ENCODE measurements around the gene PARVB.

PARVB gene

DNA sequence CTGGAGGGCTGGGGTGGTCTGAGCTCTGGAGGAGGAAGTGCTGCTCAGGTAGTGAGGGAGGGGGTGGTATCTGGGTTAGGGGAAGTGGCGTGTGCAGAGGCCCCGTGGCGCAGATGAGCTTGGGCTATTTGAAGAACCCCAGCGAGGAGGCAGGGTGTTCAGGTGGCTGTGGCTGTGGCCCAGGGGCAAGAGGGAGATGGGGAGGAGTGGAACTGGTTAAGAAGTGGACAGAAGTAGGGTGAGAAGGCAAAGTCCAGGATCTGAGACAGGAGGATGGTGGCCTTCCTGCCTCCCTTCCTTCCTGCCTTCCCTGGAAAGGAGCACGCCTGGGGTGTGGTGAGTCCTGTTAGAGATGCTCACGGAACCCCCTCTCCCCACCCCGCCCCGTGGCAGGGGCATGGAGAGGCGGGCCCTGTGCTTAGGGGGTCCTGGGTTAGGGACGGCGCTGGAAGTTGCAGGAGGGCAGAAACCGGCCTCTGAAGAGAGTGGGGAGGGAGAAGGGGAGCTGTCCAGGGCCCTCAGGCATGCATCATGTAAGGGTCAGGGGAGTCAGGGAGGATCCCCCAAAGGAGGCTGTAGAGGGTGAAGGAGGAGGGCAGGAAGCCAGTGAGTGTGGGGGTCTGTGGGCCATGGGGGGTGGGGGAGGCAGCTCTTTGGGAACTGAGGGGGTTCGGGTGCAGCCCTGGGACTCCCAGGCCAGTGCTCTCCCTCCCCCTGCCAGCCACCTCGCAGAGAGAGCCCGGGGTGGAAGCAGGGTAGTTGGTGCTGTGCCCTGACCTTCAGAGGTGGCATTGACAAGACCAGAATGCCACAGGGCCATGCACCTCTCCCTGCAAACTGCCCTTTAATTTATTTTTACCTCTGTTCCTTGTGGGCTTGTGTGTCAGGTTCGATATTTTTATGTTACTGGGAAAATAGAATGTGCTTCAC, 92.9 kb downstream of the PARVB start:
- Histone ChIP-seq H3K23ac (ENCODE audit: low read depth, low read length, poor library complexity) (peak overlapping the region; percentile 17), H3K14ac (ENCODE audit: low read length) (no peak overlapping the region), H3K4me2 (ENCODE audit: insufficient read depth, low read length, poor library complexity, severe bottlenecking) (no peak overlapping the region), H3K79me1 (ENCODE audit: low read depth, low read length) (peaks cover 2% of the 10 kb centered on the region), H3K27me3 (ENCODE audit: control insufficient read depth in 3 of 3, insufficient read depth in 3 of 3, low read depth in 1 of 3, low read length in 3 of 3) (no peaks in the 10 kb centered on the region), H2AFZ (ENCODE audit: low read length) (no peak overlapping the region), H2BK120ac (ENCODE audit: low read depth, low read length) (peak overlapping the region; percentile 41), H3K27ac (replicated peaks; ENCODE audit: low read length) (no peak overlapping the region), H4K8ac (ENCODE audit: low read depth, low read length) (no peak overlapping the region), H2BK15ac (ENCODE audit: low read length) (peak overlapping the region; percentile 92), H3K9ac (ENCODE audit: low read depth, low read length, poor library complexity) (no peak overlapping the region), H2BK12ac (ENCODE audit: low read length) (no peak overlapping the region), H2BK5ac (ENCODE audit: low read length) (peak overlapping the region; percentile 24), H3K36me3 (replicated peaks in 1 of 2; ENCODE audit: control insufficient read depth in 2 of 2, insufficient read depth in 2 of 2, low read length in 2 of 2) (no peaks in the 10 kb centered on the region), H3K4me3 (ENCODE audit: low read length in 2 of 2) (no peak overlapping the region), H4K91ac (ENCODE audit: low read depth, low read length, poor library complexity) (no peak overlapping the region), H2AK5ac (ENCODE audit: low read depth, low read length) (peak overlapping the region; percentile 79), H3K18ac (ENCODE audit: low read length) (peak overlapping the region; percentile 17), H3K4ac (ENCODE audit: low read length) (no peak overlapping the region), H3K4me1 (ENCODE audit: control insufficient read depth in 2 of 2, insufficient read depth in 1 of 2, low read depth in 1 of 2, low read length in 2 of 2) (peaks cover 1 to 5% of the 10 kb centered on the region in 2 donors), H3K9me3 (replicated peaks in 1 of 2; ENCODE audit: control insufficient read depth in 2 of 2, insufficient read depth in 1 of 2, low read depth in 1 of 2, low read length in 2 of 2) (no peaks in the 10 kb centered on the region)
- no CpG with 5 or more reads among the region's 16 CpGs for WGBS, 2 donors (ENCODE audit: extremely low coverage in 2 of 2, insufficient read length in 2 of 2, insufficient replicate concordance in 1 of 2)
- DNase-seq (ENCODE audit: low spot score), result no peak

DNA sequence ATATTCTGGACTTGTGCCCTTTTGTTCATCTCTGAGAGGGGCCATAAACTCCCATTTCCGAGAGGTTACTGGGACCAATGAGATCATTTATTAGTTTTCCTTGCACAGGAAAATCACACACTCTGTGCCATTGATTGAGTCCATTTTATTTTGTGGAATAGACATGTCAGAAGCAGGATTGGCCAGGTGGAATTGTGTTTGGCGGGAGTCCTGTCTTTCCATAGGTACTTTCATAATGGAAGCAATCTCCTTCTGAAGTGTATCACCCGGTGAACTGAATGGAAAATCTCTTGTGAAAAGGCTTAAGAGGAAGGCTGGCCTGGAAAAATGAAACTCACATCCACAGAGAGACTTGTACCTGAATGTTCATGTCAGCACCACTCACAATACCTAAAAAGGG, 93.6 kb downstream of the PARVB start:
- Histone ChIP-seq H4K91ac (ENCODE audit: low read depth, low read length, poor library complexity) (no peak overlapping the region), H2BK120ac (ENCODE audit: low read depth, low read length) (no peak overlapping the region), H3K79me1 (ENCODE audit: low read depth, low read length) (no peaks in the 10 kb centered on the region), H3K23ac (ENCODE audit: low read depth, low read length, poor library complexity) (no peak overlapping the region), H2BK12ac (ENCODE audit: low read length) (no peak overlapping the region), H3K4me1 (ENCODE audit: control insufficient read depth in 2 of 2, insufficient read depth in 1 of 2, low read depth in 1 of 2, low read length in 2 of 2) (peaks cover 0 to 1% of the 10 kb centered on the region in 2 donors), H3K9me3 (replicated peaks in 1 of 2; ENCODE audit: control insufficient read depth in 2 of 2, insufficient read depth in 1 of 2, low read depth in 1 of 2, low read length in 2 of 2) (no peaks in the 10 kb centered on the region), H3K4me3 (ENCODE audit: low read length in 2 of 2) (no peak overlapping the region), H3K4me2 (ENCODE audit: insufficient read depth, low read length, poor library complexity, severe bottlenecking) (no peak overlapping the region), H2BK5ac (ENCODE audit: low read length) (no peak overlapping the region), H3K18ac (ENCODE audit: low read length) (no peak overlapping the region), H2BK15ac (ENCODE audit: low read length) (no peak overlapping the region), H2AK5ac (ENCODE audit: low read depth, low read length) (no peak overlapping the region), H4K8ac (ENCODE audit: low read depth, low read length) (no peak overlapping the region), H3K36me3 (replicated peaks in 1 of 2; ENCODE audit: control insufficient read depth in 2 of 2, insufficient read depth in 2 of 2, low read length in 2 of 2) (no peaks in the 10 kb centered on the region), H3K9ac (ENCODE audit: low read depth, low read length, poor library complexity) (no peak overlapping the region), H2AFZ (ENCODE audit: low read length) (no peak overlapping the region), H3K14ac (ENCODE audit: low read length) (no peak overlapping the region), H3K27me3 (ENCODE audit: control insufficient read depth in 3 of 3, insufficient read depth in 3 of 3, low read depth in 1 of 3, low read length in 3 of 3) (no peaks in the 10 kb centered on the region), H3K27ac (replicated peaks; ENCODE audit: low read length) (no peak overlapping the region), H3K4ac (ENCODE audit: low read length) (no peak overlapping the region)
- no CpG with 5 or more reads among the region's 3 CpGs for WGBS, 2 donors (ENCODE audit: extremely low coverage in 2 of 2, insufficient read length in 2 of 2, insufficient replicate concordance in 1 of 2)
- DNase-seq (ENCODE audit: low spot score), result no peak

DNA sequence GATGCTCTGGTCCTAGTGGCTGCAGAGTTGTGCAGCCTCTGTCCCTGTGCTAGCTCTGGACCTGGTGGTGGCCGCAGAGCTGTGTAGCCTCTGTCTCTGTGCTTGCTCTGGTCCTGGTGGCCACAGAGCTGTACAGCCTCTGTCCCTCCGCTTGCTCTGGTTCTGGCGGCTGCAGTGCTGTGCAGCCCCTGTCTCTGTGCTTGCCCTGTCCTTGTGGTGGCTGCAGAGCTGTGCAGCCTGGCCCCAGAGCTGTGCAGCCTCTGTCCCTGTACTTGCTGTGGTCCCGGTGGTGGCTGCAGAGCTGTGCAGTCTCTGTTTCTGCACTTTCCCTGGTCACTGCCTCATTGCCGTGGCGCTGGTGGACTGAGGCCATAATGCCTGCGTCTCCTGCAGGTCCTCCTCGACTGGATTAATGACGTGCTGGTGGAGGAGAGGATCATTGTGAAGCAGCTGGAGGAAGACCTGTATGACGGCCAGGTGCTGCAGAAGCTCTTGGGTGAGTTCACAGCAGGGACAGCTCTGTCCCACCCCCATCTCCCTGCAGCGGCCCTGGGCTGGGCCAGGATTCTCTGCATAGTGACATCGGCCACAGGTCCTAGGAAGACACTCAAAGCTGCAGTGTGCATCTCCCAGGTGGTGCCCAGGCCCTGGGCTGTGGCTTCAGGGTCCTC, 94.7 kb downstream of the PARVB start:
- H2BK120ac ChIP-seq (ENCODE audit: low read depth, low read length), result no peak overlapping the region
- H3K27me3 ChIP-seq (ENCODE audit: control insufficient read depth in 3 of 3, insufficient read depth in 3 of 3, low read depth in 1 of 3, low read length in 3 of 3), result no peaks in the 10 kb centered on the region
- H2BK12ac ChIP-seq (ENCODE audit: low read length), result no peak overlapping the region
- peak overlapping the region; percentile 31 for H3K18ac ChIP-seq (ENCODE audit: low read length)
- no peak overlapping the region for H2BK15ac ChIP-seq (ENCODE audit: low read length)
- H3K14ac ChIP-seq (ENCODE audit: low read length), result peak overlapping the region; percentile 47
- no peaks in the 10 kb centered on the region for H3K79me1 ChIP-seq (ENCODE audit: low read depth, low read length)
- H3K4me2 ChIP-seq (ENCODE audit: insufficient read depth, low read length, poor library complexity, severe bottlenecking), result no peak overlapping the region
- peak overlapping the region; percentile 22 for H2AK5ac ChIP-seq (ENCODE audit: low read depth, low read length)
- H3K27ac ChIP-seq (replicated peaks; ENCODE audit: low read length), result no peak overlapping the region
- H3K4ac ChIP-seq (ENCODE audit: low read length), result no peak overlapping the region
- WGBS, 2 donors (ENCODE audit: extremely low coverage in 2 of 2, insufficient read length in 2 of 2, insufficient replicate concordance in 1 of 2), result no CpG with 5 or more reads among the region's 12 CpGs
- H3K36me3 ChIP-seq (replicated peaks in 1 of 2; ENCODE audit: control insufficient read depth in 2 of 2, insufficient read depth in 2 of 2, low read length in 2 of 2), result no peaks in the 10 kb centered on the region
- H3K4me3 ChIP-seq (ENCODE audit: low read length in 2 of 2), result peak overlapping the region in 1 of 2 donors; percentile 38
- peak overlapping the region; percentile 25 for H3K23ac ChIP-seq (ENCODE audit: low read depth, low read length, poor library complexity)
- no peak overlapping the region for H2AFZ ChIP-seq (ENCODE audit: low read length)
- H3K9ac ChIP-seq (ENCODE audit: low read depth, low read length, poor library complexity), result peak overlapping the region; percentile 27
- H3K9me3 ChIP-seq (replicated peaks in 1 of 2; ENCODE audit: control insufficient read depth in 2 of 2, insufficient read depth in 1 of 2, low read depth in 1 of 2, low read length in 2 of 2), result no peaks in the 10 kb centered on the region
- no peak for DNase-seq (ENCODE audit: low spot score)
- peaks cover 0 to 1% of the 10 kb centered on the region in 2 donors for H3K4me1 ChIP-seq (ENCODE audit: control insufficient read depth in 2 of 2, insufficient read depth in 1 of 2, low read depth in 1 of 2, low read length in 2 of 2)
- H4K8ac ChIP-seq (ENCODE audit: low read depth, low read length), result no peak overlapping the region
- no peak overlapping the region for H4K91ac ChIP-seq (ENCODE audit: low read depth, low read length, poor library complexity)
- no peak overlapping the region for H2BK5ac ChIP-seq (ENCODE audit: low read length)

DNA sequence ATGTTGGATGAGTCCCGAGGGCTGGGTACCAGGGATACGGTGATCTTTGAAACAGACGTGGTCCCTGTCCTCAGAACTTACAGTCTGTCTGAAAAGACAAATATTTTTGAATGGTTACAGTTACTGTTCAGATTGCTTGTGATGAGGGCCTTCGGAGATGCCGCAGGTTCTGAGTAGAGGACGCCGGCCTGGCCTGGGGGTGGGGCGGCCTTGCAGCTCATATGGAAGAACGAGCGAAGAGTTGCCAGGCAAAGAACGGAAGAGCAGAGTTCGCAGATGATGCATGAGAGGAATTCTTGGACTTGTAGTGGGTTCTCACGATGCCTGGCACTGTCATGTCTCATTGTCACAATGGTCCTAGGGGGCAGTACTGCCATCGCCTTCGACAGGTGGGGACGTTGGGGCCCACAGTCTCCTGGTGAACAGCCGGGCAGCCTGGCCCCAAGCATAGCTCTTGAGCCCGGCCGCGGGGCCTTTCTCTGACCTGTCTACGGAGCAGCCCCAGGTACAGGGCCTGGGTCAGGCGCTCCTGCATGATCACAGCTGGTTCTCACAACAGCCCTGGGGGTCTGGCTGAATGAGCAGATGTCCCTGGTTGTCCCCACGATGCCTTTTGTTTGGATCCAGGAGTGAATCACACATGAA, 95.7 kb downstream of the PARVB start:
- no peak overlapping the region for H2BK15ac ChIP-seq (ENCODE audit: low read length)
- WGBS, 2 donors (ENCODE audit: extremely low coverage in 2 of 2, insufficient read length in 2 of 2, insufficient replicate concordance in 1 of 2), result no CpG with 5 or more reads among the region's 23 CpGs

More for the DNA sequence above, 95.7 kb downstream of the PARVB start:
- Histone ChIP-seq H3K79me1 (ENCODE audit: low read depth, low read length) (no peaks in the 10 kb centered on the region), H2BK12ac (ENCODE audit: low read length) (no peak overlapping the region), H3K23ac (ENCODE audit: low read depth, low read length, poor library complexity) (no peak overlapping the region), H2AFZ (ENCODE audit: low read length) (no peak overlapping the region), H3K4me1 (ENCODE audit: control insufficient read depth in 2 of 2, insufficient read depth in 1 of 2, low read depth in 1 of 2, low read length in 2 of 2) (peaks cover 0 to 1% of the 10 kb centered on the region in 2 donors), H2BK120ac (ENCODE audit: low read depth, low read length) (no peak overlapping the region), H3K27ac (replicated peaks; ENCODE audit: low read length) (no peak overlapping the region), H2AK5ac (ENCODE audit: low read depth, low read length) (no peak overlapping the region), H3K4me3 (ENCODE audit: low read length in 2 of 2) (no peak overlapping the region), H3K14ac (ENCODE audit: low read length) (no peak overlapping the region), H4K8ac (ENCODE audit: low read depth, low read length) (no peak overlapping the region), H3K36me3 (replicated peaks in 1 of 2; ENCODE audit: control insufficient read depth in 2 of 2, insufficient read depth in 2 of 2, low read length in 2 of 2) (no peaks in the 10 kb centered on the region), H3K27me3 (ENCODE audit: control insufficient read depth in 3 of 3, insufficient read depth in 3 of 3, low read depth in 1 of 3, low read length in 3 of 3) (no peaks in the 10 kb centered on the region), H3K18ac (ENCODE audit: low read length) (peak overlapping the region; percentile 22), H3K9ac (ENCODE audit: low read depth, low read length, poor library complexity) (no peak overlapping the region), H2BK5ac (ENCODE audit: low read length) (no peak overlapping the region), H4K91ac (ENCODE audit: low read depth, low read length, poor library complexity) (no peak overlapping the region), H3K4ac (ENCODE audit: low read length) (no peak overlapping the region), H3K4me2 (ENCODE audit: insufficient read depth, low read length, poor library complexity, severe bottlenecking) (no peak overlapping the region), H3K9me3 (replicated peaks in 1 of 2; ENCODE audit: control insufficient read depth in 2 of 2, insufficient read depth in 1 of 2, low read depth in 1 of 2, low read length in 2 of 2) (no peaks in the 10 kb centered on the region)
- DNase-seq (ENCODE audit: low spot score), result no peak

Data from neuronal stem cell (in vitro differentiated cells).